ENCODE data around the gene ZNF367. TPM values are rescaled to one million over a fixed set of nuclear protein-coding genes. Genes with fewer than 3 reads are reported as not detected.

The ZNF367 gene
- total and polyA plus RNA-seq, 2 donors (not counting 1 experiment from before 2014, with no cell fraction given) = 0.66 to 2.2 TPM

GRCh38 chr9:96382839-96383164 is 35.4 kb downstream of the ZNF367 start:
- H3K4me3 ChIP-seq (replicated peaks in 1 of 4; ENCODE audit: control extremely low read depth in 1 of 4, insufficient read depth in 1 of 4, low read depth in 3 of 4, low read length in 4 of 4) = peak overlapping the region; percentile 53 to 82 (median 72)
- H3K27me3 ChIP-seq (ENCODE audit: control insufficient read depth, insufficient read depth, low read length) = no peaks in the 10 kb centered on the region
- peak overlapping the region; percentile 48 for H3K9ac ChIP-seq (ENCODE audit: insufficient read depth, low read length)
- H3K36me3 ChIP-seq (ENCODE audit: control insufficient read depth, insufficient read depth, low read length) = no peaks in the 10 kb centered on the region
- H3K4me1 ChIP-seq (ENCODE audit: control insufficient read depth, extremely low read depth, insufficient read depth, low read length) = peaks cover under 1% of the 10 kb centered on the region
- no peaks in the 10 kb centered on the region for H4K20me1 ChIP-seq (ENCODE audit: control insufficient read depth, extremely low read depth, insufficient read depth, low read length)
- H3K79me2 ChIP-seq (ENCODE audit: control insufficient read depth, insufficient read depth, low read length) = peaks cover 6% of the 10 kb centered on the region
- H3K4me2 ChIP-seq (ENCODE audit: extremely low read depth, insufficient read depth, low read length) = peak overlapping the region; percentile 73
- peak overlapping the region; percentile 72 for H2AFZ ChIP-seq (ENCODE audit: low read length)
- H3K27ac ChIP-seq (ENCODE audit: insufficient read depth, low read length) = peak overlapping the region; percentile 56
- TF ChIP-seq EZH2 (IDR thresholded peaks at IDR 0.05; ENCODE audit: low read length, missing control alignments) (no peak), CTCF (conservative IDR thresholded peaks at IDR 0.05 in 1 of 2, IDR thresholded peaks at IDR 0.05 in 1 of 2; ENCODE audit: low read depth in 1 of 2, low read length in 2 of 2) (no peak)
- peak in 1 of 2 donors; percentile 19 for DNase-seq (ENCODE audit: low read depth in 2 of 2)
- H3K9me3 ChIP-seq (ENCODE audit: control insufficient read depth, insufficient read depth, low read depth, low read length) = no peaks in the 10 kb centered on the region

- Histone ChIP-seq H3K27ac (ENCODE audit: insufficient read depth, low read length) (no peak overlapping the region), H3K9ac (ENCODE audit: insufficient read depth, low read length) (no peak overlapping the region), H3K27me3 (ENCODE audit: control insufficient read depth, insufficient read depth, low read length) (no peaks in the 10 kb centered on the region), H2AFZ (ENCODE audit: low read length) (no peak overlapping the region), H3K79me2 (ENCODE audit: control insufficient read depth, insufficient read depth, low read length) (peaks cover 6% of the 10 kb centered on the region), H3K9me3 (ENCODE audit: control insufficient read depth, insufficient read depth, low read depth, low read length) (no peaks in the 10 kb centered on the region), H3K4me3 (replicated peaks in 1 of 4; ENCODE audit: control extremely low read depth in 1 of 4, insufficient read depth in 1 of 4, low read depth in 3 of 4, low read length in 4 of 4) (peak overlapping the region in 3 of 4 experiments; percentile 66 to 82 (median 79)), H3K4me2 (ENCODE audit: extremely low read depth, insufficient read depth, low read length) (peak overlapping the region; percentile 73), H3K4me1 (ENCODE audit: control insufficient read depth, extremely low read depth, insufficient read depth, low read length) (peaks cover 5% of the 10 kb centered on the region), H4K20me1 (ENCODE audit: control insufficient read depth, extremely low read depth, insufficient read depth, low read length) (no peaks in the 10 kb centered on the region), H3K36me3 (ENCODE audit: control insufficient read depth, insufficient read depth, low read length) (no peaks in the 10 kb centered on the region)
- no peak for TF ChIP-seq EZH2 (IDR thresholded peaks at IDR 0.05; ENCODE audit: low read length, missing control alignments)
- no peak for TF ChIP-seq CTCF (conservative IDR thresholded peaks at IDR 0.05 in 1 of 2, IDR thresholded peaks at IDR 0.05 in 1 of 2; ENCODE audit: low read depth in 1 of 2, low read length in 2 of 2)
- DNase-seq (ENCODE audit: low read depth in 2 of 2) = peak; percentile 28 to 43
Observed at GRCh38 chr9:96382175-96382574, 36.0 kb downstream of the ZNF367 start.

GRCh38 chr9:96381696-96382095 is 36.5 kb downstream of the ZNF367 start:
- H3K27ac ChIP-seq (ENCODE audit: insufficient read depth, low read length) = no peak overlapping the region
- no peaks in the 10 kb centered on the region for H3K36me3 ChIP-seq (ENCODE audit: control insufficient read depth, insufficient read depth, low read length)
- H3K4me2 ChIP-seq (ENCODE audit: extremely low read depth, insufficient read depth, low read length) = no peak overlapping the region
- no peaks in the 10 kb centered on the region for H3K9me3 ChIP-seq (ENCODE audit: control insufficient read depth, insufficient read depth, low read depth, low read length)
- no peak for TF ChIP-seq CTCF (conservative IDR thresholded peaks at IDR 0.05 in 1 of 2, IDR thresholded peaks at IDR 0.05 in 1 of 2; ENCODE audit: low read depth in 1 of 2, low read length in 2 of 2)
- TF ChIP-seq EZH2 (IDR thresholded peaks at IDR 0.05; ENCODE audit: low read length, missing control alignments) = no peak
- H2AFZ ChIP-seq (ENCODE audit: low read length) = no peak overlapping the region
- DNase-seq (ENCODE audit: low read depth in 2 of 2) = no peak
- H3K27me3 ChIP-seq (ENCODE audit: control insufficient read depth, insufficient read depth, low read length) = no peaks in the 10 kb centered on the region
- H3K9ac ChIP-seq (ENCODE audit: insufficient read depth, low read length) = no peak overlapping the region
- H3K79me2 ChIP-seq (ENCODE audit: control insufficient read depth, insufficient read depth, low read length) = peaks cover 8% of the 10 kb centered on the region
- no peaks in the 10 kb centered on the region for H4K20me1 ChIP-seq (ENCODE audit: control insufficient read depth, extremely low read depth, insufficient read depth, low read length)
- H3K4me3 ChIP-seq (replicated peaks in 1 of 4; ENCODE audit: control extremely low read depth in 1 of 4, insufficient read depth in 1 of 4, low read depth in 3 of 4, low read length in 4 of 4) = peak overlapping the region in 1 of 4 experiments; percentile 66
- H3K4me1 ChIP-seq (ENCODE audit: control insufficient read depth, extremely low read depth, insufficient read depth, low read length) = peaks cover 5% of the 10 kb centered on the region
